GM21360 (cell line): ENCODE results near the gene ZFP36L2.

Source experiments
- ATAC-seq: cut with Tn5 transposase; IDR thresholded peaks from one replicate; pipeline ENCODE4 v1.9.1; 2021; ENCODE audit warnings: mild to moderate bottlenecking, moderate library complexity; ENCODE audit not compliant: unreplicated experiment

Gene ZFP36L2

DNA sequence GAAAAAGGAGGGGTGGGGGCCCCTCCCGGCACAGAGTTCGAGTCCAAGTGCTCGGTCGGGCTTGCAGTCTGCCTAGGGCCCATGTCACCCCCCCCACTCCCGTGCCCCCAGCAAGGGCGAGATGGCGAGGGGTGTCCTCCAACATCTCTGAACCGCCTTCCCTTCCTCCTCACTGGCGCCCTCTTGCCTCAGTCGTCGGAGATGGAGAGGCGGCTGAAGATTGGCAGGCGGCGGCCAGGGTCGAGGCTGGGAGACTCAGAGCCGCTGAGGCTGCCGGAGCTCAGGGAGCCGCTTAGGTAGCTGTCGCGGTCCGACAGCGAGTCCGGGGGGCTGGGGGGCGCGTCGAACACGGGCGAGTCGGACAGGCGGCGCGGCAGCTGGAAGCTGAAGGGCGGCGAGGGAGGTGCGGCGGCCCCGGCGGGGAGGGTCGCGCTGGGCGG, 2.3 kb downstream of the ZFP36L2 start:
- no peak for ATAC-seq

DNA sequence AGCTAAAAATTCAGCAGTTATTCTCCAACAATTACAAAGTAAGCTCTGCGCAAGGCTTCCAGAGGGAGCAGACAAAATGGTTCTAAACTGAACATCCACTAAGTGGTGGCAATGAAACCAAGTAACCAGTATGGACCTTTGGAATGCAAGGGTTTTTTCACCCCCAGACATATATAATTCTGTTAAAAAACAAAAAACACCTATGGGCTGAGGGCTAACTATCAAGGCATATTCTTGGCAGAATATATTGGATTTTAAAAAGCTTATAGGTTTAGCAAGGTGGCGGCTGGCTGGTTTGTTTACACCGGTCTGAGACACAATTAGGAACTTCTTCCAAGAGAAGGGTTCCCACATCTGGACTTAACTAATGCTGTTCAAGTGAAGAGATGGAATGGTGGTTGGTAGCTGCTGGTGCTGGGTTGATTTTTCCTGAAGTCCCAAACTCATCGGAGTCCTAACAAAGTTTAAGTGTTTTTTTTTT, 2.8 kb downstream of the ZFP36L2 start:
- ATAC-seq, result no peak

DNA sequence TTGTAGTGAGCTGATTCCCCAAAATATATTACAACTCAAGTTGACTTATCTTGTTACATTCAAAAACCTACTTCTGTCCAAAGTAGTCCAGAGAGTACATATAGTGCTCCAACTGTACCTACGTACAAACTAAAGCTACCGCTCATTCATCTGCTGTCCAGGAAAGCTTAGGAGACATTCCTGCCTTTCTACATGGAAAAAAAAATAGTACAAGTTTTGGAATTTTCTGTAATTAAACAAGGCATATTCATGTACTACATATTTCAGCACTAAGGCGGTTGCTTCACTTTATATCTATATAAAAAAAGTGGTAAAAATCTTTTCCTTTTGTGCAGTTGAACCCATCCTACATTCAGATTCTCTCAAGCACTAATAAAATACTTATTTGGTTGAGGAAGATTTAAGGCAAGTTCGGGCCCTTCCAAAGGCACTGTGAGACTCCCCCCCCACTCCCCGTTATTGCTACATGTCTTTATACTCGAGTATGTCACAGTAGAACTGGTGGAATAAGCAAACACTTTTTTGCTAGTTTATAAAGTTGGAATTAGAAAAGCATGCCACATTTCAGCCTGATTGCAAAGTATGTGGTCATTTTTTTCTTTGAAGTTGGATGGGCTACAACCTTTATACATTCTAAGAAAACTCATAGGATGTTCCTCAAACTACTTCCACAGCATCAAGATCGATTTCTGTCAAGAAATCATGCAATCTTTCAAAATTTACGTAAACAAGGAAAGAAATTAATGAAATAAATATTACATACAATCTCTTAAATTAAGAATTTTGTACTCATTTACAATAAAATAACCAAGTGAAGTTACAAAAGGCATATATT, 3.7 kb downstream of the ZFP36L2 start:
- ATAC-seq, result no peak

DNA sequence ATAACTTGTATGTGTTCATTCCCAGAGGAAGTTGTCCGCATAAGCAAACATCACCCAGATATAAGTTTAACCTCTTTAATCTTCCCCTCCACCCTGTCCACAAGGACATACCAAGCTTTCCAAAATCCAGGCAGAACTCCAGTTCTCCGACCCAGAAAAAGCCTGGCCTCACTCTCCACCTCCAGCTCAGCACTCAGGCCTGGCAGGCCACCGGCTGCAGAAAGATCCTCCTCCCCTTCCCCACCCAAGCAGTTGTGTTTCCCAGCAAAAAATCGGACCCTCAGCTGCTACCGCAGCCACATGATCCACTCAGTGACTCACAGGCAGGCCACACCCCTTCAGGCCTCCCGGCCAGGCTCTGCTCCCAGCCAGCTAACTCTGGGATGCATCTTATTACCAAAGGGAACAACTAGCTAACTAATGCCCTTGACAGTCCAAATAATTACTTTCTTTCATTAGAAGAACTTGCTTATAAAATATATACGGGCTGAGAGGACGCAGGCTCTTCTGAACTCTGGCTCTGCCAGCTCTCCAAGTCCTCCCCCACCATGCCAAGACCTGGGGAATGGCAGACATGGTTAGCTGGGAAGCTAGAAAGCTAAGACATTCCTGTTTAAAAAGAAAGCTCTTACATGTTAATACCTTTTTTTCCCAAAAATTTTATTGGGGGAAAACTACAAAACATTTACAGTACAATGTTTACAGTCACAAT, 4.5 kb downstream of the ZFP36L2 start:
- ATAC-seq, result no peak

DNA sequence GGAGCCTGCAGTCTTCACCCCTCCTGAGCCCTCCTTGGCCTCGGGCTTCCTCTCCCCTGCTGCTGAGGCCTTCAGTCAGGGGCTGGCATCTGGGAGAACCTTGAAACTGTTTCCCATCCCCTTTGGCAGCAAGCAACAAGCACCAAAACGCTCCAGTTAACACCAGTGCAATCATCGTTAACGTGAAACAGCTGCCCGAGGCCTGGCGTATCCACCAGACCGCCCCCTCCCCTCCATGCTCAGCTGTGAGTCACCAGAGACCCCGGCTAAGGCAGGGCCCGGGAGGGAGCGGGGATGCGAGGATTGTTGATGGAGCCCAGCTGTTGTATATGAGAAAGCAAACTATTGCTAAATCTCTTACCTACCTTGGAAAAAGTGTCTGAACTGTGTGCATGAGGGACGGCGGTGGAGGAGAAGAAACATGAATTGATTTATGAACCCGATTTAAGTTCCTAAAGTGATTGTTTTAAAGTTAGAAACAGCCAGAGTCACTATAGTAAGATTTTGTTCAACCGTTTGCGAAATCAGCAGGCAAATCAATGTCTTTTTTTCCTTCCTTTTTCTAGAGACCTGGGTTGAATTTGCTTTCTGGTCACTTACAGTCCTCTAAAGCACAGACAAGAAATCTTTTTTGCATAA, 5.2 kb downstream of the ZFP36L2 start:
- ATAC-seq, result no peak

DNA sequence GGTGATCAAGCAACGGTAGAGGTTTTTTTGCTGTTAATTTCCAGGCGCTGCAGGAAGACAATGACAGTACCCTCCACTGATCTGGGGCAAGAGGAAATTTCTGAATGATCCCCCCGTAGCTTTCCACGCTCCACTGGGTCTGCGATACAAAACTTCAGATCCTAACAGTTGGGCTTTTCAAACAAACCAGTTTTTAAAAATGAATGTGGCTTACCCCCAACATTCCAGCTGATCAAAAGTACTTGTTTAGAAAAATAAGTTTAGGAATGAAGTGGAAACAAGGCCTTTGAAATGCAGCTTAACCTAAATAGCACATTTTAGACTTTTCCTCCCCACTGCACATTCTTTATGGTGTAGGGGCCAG, 5.7 kb downstream of the ZFP36L2 start:
- no peak for ATAC-seq

DNA sequence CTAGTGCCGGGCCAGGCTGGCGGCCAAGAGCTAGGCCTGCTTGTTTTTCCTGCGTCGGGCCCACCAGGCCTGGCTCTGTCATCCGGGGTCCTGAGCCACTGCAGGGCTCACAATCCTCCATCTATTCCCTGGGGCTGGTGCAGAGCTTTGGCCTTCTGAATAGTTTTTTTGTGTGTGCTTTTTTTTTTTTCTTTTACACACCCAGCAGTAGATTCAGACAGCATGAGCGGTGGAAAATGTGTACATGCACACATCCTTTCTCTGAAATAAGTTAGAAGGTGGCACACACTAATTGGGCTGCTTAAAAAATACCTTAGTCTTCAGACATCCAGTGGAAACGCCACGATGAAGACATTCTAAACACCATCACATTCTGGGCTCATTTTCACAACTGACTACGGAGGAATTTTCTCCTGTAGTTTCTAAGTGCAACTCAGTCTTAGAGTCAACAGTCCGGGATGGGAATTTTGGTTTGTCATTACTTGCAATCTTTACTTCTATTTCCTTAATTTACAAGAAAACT, 6.1 kb downstream of the ZFP36L2 start:
- ATAC-seq, result no peak

DNA sequence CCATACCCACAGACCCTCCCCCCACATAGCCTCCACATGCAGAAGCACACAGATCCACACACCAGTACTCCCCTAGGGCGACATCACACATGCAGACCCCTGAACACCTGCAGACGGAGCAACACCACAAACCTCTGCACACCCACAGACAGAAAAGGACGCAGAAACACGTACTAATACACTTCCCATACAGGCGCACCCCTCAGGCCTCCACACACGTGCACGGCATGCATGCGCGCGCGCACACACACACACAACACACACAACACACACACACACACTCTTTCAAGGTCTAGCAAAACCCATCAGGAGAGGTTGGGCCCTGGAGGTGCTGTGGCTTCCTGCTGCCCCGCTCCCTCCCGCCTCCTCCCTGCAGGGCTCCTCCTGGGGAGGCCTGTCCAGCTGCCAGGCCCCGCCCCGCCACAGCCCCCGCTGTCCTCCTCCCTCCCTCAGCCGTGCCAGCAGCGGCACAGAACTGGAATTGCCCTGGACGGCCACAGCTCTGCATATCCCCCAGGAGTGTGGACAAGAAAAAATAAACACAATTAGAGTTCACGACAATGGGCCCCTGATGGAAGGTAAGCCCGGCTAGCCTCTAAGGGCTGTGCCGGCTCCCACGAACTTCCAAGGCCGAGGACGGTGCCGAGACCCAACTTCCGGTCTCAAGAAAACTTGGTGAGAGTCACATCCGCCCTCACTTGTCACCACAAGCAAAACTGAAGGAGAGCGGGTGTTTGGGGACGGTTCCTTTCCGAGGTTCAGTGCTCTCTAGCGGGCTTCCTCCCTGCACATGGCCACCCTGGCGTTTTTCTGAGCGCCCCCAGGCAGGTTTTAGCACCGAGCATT, 6.8 kb downstream of the ZFP36L2 start:
- ATAC-seq, result peak; percentile 41

DNA sequence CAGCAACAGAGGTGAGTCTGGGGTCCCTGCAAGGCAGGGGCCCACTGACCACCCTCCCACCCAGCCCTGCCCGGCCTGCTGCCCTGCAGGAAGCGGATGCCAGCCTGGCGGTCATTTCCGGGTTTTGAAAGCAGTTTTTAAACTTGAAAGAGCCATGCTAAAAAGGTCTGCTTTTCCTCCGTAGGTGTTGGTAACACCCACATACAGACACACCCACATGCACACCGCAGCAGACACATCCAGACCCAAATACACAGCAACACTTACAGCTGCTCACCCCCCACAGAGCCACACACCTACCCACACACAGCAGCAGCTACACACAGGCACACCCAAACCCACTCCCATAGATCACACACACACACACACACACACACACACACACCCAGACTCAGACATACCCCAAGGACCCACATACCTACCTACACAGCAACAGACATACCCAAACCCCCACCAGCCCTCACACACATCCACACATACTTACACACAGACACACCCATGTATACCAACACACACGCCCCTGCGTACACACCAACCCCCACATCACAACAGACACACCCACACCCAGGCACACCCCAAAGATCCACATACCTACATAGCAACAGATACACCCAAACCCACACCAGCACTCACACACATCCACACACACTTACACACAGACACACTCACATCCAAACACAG, 7.6 kb downstream of the ZFP36L2 start:
- ATAC-seq, result no peak

DNA sequence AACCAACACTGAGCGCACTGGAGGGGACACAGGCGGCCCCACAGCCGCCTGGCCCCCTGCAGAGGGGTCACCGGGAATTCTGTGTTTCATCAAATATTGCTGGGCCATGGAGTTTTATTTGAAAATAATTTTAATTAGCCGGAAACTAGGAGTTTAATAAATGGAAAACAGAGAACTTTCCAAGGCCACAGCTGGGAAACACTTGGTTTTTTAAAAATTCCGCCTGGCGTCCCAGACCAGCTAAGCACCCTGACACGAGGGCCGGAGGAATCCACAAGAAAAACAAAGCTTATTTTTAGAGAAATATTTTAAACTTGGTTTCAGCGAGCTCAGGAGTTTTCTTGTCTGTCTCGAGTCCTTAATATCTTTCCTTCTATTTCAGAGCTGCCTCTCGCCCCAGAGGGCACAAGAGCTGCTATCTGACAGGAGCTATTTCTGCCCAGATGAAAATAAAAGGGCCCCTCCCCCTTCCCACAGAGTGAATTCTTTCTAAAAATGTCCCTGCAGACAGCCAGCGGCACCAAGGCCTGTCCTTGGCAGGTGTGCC, 8.2 kb downstream of the ZFP36L2 start:
- no peak for ATAC-seq

DNA sequence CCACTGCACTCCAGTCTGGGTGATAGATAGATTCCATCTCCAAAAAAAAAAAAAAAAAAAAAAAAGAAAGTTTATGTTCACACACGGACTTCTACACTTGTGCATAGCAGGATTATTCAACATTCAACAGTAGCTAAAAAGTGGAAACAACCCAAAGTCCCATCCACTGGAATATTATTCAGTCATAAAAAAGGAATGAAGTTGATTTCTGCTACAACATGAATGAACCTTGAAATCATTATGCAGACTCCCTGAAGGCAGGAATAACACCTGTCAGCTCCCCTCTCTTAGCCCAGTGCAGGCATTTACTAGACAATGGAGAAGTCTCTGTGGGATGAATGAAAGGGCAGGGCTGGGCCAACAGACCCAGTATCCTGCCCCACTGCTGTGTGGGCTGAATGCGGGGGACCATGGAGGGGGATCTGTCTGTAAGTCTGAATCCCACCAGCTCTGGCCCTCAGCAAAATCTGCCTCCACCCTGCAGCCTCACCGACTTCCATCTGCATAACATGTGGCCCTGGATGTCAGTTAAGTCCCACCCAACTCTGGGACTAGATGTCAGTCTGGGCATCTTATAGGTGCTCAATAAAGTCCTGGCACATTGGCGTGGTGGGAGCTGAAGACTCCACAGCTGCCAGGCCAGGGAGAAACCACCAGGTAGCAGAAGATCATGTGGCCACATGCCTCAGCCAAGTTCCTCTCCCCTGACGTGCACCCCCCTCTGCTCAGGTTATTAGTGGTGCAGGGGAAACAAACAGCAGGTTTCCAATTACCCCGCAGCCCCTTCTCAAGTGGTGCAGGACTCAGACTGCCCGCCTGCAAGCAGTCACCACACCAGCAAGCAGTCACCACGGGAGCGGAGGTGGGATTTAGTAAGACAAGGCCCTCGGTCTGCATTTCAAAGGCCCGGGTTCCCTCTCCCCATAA, 8.9 kb downstream of the ZFP36L2 start:
- no peak for ATAC-seq

DNA sequence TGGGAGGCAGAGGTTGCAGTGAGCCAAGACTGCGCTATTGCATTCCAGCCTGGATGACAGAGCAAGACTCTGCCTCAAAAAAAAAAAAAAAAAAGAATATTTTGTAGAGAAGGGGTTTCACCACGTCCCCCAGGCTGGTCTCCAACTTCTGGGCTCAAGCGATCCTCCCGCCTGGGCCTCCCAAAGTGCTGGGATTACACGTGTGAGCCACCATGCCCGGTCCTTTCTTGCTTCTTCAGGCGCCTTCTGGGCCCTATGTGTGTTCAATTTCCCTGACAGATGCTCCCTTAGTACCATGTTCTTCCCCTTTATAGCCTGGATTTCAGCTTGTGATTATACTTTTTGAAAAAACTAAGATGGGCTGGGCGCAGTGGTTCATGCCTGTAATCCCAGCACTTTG, 9.8 kb downstream of the ZFP36L2 start:
- ATAC-seq, result no peak

DNA sequence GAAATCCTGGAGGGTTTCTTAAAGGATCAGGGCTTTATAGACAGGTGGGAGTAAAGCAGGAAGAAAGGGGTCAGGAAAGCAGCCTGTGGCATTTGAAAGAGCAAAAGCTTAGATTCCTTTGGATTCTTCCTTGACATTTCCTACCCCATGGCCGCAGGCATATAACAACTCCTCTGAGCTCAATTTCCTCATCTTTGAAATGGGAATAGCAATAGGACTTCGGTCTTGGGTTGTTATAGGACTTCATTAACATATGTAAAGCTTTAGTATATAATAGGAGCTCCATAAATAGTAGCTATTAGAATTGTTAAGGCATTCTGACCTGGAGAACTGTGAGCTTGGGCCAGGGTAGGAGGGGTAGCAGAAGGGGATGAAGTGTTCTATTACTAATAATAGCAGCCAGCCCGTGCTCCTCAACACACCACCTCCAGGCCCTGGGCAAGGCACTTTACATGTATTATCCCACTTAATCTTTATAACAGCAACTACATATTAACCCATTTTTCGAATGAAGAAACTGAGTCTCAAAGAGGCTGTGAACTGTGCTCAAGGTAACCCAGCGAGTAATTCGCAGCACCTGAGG, 10.6 kb downstream of the ZFP36L2 start:
- ATAC-seq, result no peak

DNA sequence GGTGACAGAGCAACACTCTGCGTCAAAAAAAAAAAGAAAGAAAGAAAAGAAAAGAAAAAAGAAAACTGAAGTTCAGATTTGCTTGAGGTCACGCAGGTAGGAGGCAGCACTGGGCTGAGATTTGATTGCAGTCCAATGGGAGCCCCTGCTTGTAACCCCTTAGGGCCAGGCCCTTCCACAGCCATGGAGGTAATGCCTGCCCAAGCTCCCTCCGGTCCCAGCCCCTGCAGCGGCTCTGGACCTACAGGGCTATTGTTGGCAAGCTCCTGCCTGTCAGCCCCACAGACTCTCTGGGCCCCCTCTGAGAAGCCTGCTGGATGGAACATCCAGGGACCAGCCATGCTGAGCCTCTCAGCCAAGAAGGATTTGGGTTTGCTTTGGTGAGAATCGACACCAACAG, 12.2 kb downstream of the ZFP36L2 start:
- ATAC-seq, result no peak

DNA sequence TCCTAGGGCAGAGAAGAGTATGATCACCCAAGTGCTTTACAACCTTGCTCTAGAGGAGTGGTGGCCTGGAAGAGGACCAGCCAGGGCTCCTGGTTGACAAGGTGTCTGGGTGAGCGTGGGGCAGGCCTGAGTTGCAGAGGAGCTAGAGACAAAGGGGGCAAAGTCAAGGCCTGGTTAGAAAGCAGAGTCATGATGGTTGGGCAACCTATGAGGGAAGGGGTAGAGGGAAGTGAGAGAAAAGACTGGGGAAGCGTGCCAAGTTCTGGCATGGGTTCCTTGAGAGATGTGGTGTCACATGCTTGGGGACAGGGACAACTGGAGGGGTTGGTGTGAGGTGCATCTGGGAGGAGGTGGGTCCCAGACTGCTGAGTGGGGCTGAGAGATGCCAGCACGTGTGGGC, 13.5 kb downstream of the ZFP36L2 start:
- ATAC-seq, result no peak

DNA sequence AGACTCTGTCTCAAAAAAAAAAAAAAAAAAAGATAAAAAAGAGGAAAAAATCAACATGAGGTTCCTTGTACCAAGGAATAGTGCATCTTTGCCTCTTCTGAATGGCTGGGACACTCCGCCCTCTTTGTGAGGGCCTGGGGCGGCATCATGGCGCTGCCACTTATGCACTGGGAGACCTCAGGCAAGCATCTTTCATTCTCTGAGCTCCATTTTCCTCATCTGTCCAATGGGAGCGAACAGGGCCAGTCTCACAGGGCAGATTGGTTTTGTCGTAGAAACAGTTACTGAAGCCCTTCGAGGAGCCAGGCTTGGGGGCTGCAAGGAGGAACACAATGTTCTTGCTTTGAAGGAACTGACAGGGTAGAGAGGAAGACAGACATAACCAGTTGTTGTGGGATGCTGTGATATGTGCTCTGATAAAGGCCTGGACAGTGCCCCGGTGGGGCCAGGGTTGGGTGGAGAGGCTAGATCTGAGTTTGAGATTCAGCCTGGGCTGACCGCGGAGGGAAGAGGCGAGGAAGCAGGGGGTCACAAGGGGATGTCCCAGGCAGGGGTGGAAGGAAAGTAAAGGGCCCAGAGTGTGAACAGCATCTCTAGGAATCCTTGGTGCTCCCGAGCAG, 14.1 kb downstream of the ZFP36L2 start:
- no peak for ATAC-seq

DNA sequence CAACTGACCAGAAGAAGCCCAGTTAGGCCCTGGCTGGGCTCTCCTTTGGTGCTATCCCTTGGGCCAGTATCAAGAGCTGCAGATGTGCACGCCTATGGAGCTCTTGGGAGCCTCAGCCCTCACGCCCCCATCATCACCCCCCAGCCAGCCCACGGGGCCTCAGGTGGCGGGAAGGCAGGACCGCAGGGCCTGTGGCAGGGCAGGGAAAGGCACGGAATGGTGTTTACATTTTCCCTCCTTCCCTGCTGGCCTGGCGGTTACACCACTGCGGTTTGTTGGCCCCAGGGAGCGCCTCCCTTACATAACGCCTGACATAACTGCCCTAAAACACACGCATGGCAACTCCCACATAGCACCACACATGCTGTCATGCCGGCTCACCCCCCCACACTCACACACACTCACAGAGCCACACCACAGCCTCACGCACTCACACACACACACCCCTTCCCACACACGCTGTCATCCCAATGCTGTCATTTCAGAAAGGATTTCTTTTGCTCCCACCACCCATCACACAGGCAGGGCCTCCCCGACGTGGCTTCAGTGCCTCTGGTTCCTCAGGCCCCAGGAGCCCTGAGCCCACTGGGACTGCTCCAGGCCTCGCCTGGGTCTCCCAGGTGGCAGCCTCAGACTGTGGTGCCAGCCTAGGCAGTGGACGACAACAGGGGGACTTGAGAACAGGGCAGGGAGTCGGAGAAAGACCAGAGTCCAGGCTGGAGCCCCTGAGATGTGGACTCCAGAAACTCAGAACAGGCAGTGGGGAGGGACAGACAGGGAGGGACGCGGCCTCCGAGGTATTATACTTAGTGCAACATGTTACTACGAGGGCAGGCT, 15.7 kb downstream of the ZFP36L2 start:
- no peak for ATAC-seq
